Tibial artery (tissue), 4 donors: ENCODE data around the gene LARGE1.

Experiments
- DNase-seq, 2 donors: peaks; one replicate each; pipeline ENCODE4 v3.0.0-alpha.2; 2019
- H3K27ac ChIP-seq, 2 donors: fragments of 200-600 bp; sonication (generic) in 1 of 2; 1 replicate in 1 of 2; 2 replicates in 1 of 2; pipeline ENCODE4 v1.5.1; 2018 to 2019; ENCODE audit warnings: mild to moderate bottlenecking in 1 of 2
- H3K27me3 ChIP-seq, 2 donors: fragments of 200-600 bp; sonication (generic) in 1 of 2; one replicate each; pipeline versions ENCODE4 v1.5.1 to v1.6.0; 2016 to 2019
- H3K36me3 ChIP-seq, 3 donors: fragments of 200-600 bp; sonication (generic) in 2 of 3; one replicate each; pipeline ENCODE4 v1.5.1; 2016 to 2019; ENCODE audit warnings: mild to moderate bottlenecking in 2 of 3
- H3K4me1 ChIP-seq, 4 donors: fragments of 200-600 bp; sonication (generic) in 2 of 4; 1 replicate in 3 of 4; 2 replicates in 1 of 4; pipeline ENCODE4 v1.5.1; 2016 to 2019
- H3K4me3 ChIP-seq, 2 donors: fragments of 200-600 bp; sonication (generic) in 1 of 2; 1 replicate in 1 of 2; 2 replicates in 1 of 2; pipeline ENCODE4 v1.5.1; 2018 to 2019; ENCODE audit warnings: mild to moderate bottlenecking in 2 of 2
- H3K9me3 ChIP-seq, 3 donors: fragments of 200-600 bp; sonication (generic) in 1 of 3; one replicate each; pipeline ENCODE4 v1.5.1; 2016 to 2019
- CTCF ChIP-seq, 2 experiments: fragments of 200-600 bp in 1 of 2; fragments of 450-650 bp in 1 of 2; IDR thresholded peaks; one replicate each; pipeline ENCODE4 v1.5.1; 2017 to 2019; ENCODE audit warnings: antibody characterized with exemption in 2 of 2, mild to moderate bottlenecking in 1 of 2, moderate library complexity in 1 of 2
- intact Hi-C: fragments of 100-400 bp; cut with DNase I; formaldehyde crosslinking; loops from one replicate; pipeline ENCODE4 v1.15.0; 2023; ENCODE audit warnings: low total_unique reads

Gene LARGE1

DNA sequence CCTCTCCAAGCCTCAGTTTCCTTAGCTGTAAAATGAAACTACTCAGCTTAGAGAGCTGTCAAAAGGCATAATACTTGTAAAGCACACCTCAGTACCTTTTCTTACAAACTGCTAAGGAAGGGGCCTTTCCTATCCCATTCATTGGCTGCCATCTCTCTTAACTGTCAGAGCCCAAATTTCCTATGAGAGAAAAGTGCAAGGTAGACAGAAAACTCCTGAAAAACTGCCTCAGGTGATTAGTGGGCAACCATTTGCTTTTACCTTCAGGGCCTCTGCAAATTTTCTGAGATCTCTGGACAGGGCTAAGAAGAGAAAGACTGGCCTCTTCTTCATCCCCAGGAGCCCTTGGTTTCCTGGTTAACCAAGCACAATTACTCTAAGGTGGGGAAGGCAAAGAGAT lies 13.8 kb downstream of the LARGE1 start:
- H3K27me3 ChIP-seq = no peaks in the 10 kb centered on the region
- intact Hi-C loops = no loop called here
- no peaks in the 10 kb centered on the region for H3K36me3 ChIP-seq
- no peak for TF ChIP-seq CTCF (IDR thresholded peaks at IDR 0.05)
- no peaks in the 10 kb centered on the region for H3K9me3 ChIP-seq
- H3K4me1 ChIP-seq = peaks cover 0 to 35% (median 22%) of the 10 kb centered on the region in 4 donors
- H3K27ac ChIP-seq = no peak overlapping the region
- H3K4me3 ChIP-seq = no peak overlapping the region
- no peak for DNase-seq

- TF ChIP-seq CTCF (IDR thresholded peaks at IDR 0.05) = no peak
- H3K9me3 ChIP-seq = no peaks in the 10 kb centered on the region
- H3K27me3 ChIP-seq = no peaks in the 10 kb centered on the region
- H3K36me3 ChIP-seq = no peaks in the 10 kb centered on the region
- no peak for DNase-seq
- H3K4me1 ChIP-seq = peaks cover 0 to 24% (median 5%) of the 10 kb centered on the region in 4 donors
- no peak overlapping the region for H3K4me3 ChIP-seq
- no peak overlapping the region for H3K27ac ChIP-seq
- intact Hi-C loops = no loop called here
These were observed 17.3 kb downstream of the LARGE1 start for GRCh38 chr22:33903012-33903411.

DNA sequence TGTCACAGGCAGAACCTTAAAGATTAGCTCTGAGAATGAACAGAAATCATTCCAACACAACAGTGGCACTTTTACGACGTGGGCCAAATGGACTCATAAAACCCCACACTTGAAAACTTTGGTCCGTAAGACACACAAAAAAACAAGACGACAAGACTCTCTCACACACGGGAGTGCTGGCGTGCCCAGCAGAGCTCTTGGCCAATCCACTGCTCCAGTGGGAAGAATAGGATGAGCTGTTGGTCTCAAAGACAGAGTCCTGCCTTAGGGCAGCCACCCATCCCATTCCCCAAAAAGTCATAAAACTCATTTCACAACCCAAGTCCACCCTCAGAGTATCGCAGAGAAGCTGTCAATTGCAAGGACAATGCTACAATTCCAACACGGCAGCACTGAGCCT lies 18.2 kb downstream of the LARGE1 start:
- Histone ChIP-seq H3K4me3 (no peak overlapping the region), H3K4me1 (peaks cover 0 to 21% (median 2%) of the 10 kb centered on the region in 4 donors), H3K9me3 (no peaks in the 10 kb centered on the region), H3K27ac (no peak overlapping the region), H3K36me3 (no peaks in the 10 kb centered on the region), H3K27me3 (no peaks in the 10 kb centered on the region)
- no peak for DNase-seq
- no peak for TF ChIP-seq CTCF (IDR thresholded peaks at IDR 0.05)
- intact Hi-C loops = no loop called here

DNA sequence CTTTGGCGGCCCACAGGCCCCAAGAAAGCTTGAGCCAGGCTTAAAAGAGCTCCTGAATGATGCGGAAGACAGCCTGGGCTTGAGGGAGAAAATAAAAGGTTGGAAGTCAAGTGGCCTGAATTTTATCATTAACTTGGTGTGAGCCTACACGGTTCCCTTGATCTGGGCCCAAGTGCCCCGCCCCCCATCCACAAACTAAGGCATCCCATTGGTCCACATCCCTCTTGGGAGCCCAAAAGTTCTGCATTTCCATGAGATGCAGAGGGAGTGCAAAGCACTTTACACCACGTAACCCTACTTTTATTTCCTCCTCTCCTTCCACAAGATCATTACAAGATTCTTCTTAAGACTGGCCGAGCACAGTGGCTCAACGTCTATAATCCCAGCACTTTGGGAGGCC lies 22.2 kb downstream of the LARGE1 start:
- intact Hi-C loops = no loop called here
- no peaks in the 10 kb centered on the region for H3K36me3 ChIP-seq
- peaks cover 0 to 21% (median 4%) of the 10 kb centered on the region in 4 donors for H3K4me1 ChIP-seq
- no peak overlapping the region for H3K4me3 ChIP-seq
- no peaks in the 10 kb centered on the region for H3K9me3 ChIP-seq
- TF ChIP-seq CTCF (IDR thresholded peaks at IDR 0.05) = no peak
- no peak for DNase-seq
- H3K27ac ChIP-seq = no peak overlapping the region
- no peaks in the 10 kb centered on the region for H3K27me3 ChIP-seq

- Histone ChIP-seq H3K27me3 (no peaks in the 10 kb centered on the region), H3K27ac (no peak overlapping the region), H3K36me3 (no peaks in the 10 kb centered on the region), H3K9me3 (no peaks in the 10 kb centered on the region), H3K4me3 (no peak overlapping the region), H3K4me1 (peaks cover 0 to 21% (median 4%) of the 10 kb centered on the region in 4 donors)
- DNase-seq = no peak
- intact Hi-C loops = no loop called here
- TF ChIP-seq CTCF (IDR thresholded peaks at IDR 0.05) = no peak
These were observed 22.8 kb downstream of the LARGE1 start for GRCh38 chr22:33897448-33897835.
